ENCODE results near the gene STX8.

Gene STX8

DNA sequence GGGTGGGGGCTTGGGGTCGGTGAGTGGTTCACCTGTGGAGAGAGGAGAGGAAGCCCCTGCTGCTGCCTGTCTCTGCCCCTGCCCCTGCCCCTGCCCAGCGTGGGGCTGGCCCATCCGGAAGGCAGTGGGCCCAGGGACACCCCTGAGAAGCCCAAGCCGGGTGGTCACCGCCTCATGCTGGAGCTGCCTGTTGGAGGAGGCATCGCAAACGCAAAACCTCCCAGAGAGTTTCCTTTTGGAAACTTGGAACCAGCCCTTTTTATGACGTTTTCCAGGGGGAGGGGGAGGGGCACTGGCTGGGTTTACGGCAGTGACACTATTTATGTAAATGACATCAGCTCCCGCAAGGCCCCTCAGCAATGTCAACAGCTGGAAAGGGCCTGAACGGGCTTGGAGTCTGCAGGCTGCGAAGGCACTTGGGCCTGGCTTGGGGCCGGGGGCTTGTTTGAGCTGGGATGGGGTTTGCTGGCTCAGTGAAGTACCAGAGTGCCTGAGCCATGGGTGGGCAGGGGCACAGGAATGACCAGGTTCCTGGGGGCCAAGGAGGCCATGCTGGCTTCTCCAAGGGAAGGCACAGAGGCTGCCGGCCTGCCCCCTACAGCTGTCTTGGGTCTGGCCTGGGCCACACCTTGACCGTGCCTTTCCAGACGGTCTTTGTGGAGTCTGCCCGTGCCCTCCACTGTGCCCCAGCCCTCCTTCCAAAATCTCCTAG lies 334.8 kb downstream of the STX8 start:
- no peaks in the 10 kb centered on the region for H3K4me1 ChIP-seq
- DNase-seq = no peak
- no peaks in the 10 kb centered on the region for H3K36me3 ChIP-seq
- H3K27me3 ChIP-seq = no peaks in the 10 kb centered on the region
- no peak overlapping the region for H3K4me3 ChIP-seq (ENCODE audit: low read depth, low read length)
- no peaks in the 10 kb centered on the region for H3K9me3 ChIP-seq
- TF ChIP-seq, protein P1, sequence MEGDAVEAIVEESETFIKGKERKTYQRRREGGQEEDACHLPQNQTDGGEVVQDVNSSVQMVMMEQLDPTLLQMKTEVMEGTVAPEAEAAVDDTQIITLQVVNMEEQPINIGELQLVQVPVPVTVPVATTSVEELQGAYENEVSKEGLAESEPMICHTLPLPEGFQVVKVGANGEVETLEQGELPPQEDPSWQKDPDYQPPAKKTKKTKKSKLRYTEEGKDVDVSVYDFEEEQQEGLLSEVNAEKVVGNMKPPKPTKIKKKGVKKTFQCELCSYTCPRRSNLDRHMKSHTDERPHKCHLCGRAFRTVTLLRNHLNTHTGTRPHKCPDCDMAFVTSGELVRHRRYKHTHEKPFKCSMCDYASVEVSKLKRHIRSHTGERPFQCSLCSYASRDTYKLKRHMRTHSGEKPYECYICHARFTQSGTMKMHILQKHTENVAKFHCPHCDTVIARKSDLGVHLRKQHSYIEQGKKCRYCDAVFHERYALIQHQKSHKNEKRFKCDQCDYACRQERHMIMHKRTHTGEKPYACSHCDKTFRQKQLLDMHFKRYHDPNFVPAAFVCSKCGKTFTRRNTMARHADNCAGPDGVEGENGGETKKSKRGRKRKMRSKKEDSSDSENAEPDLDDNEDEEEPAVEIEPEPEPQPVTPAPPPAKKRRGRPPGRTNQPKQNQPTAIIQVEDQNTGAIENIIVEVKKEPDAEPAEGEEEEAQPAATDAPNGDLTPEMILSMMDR (IDR thresholded peaks at IDR 0.05; ENCODE audit: low read depth, low read length) = no peak

DNA sequence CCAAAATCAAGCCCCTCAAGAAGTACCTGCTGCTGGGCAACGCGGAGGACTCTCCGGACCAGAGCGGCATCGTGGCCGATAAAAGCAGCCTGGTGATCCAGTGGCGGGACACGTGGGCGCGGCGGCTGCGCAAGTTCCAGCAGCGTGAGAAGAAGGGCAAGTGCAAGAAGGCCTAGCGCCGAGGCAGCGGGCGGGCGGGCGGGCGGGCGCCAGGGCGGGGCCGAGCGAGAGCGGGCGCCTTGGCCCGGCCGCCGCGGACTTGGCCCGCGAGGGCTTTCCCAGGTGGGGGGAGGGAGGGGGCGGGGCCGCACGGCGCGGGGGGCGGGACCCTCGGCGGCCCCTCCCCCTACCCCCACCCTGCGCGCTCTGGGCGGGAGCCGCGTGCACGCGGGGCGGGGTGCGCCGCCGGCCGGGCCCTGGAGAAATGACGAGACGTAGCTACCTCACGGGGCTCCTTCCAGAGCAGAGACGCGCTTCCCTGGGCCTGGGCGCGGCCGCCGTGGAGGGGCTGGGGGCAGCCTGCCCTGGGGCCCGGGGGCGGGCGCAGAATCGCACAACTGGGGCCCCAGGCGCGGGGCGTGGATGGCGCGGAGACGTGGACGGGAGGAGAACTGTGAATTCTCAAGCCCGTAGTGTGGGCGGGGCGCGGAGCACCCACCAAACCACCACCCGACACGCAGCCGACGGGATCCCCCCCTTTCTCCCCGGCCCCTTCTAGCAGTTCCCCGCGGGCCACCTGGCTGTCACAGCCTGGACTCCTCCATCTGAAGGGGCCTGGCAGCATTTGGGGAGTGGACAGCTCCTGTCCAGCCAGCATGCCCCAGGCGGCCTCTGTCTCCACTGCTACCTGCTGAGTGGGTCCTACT lies 335.6 kb downstream of the STX8 start:
- H3K4me3 ChIP-seq (ENCODE audit: low read depth, low read length) = no peak overlapping the region
- H3K36me3 ChIP-seq = no peaks in the 10 kb centered on the region
- H3K9me3 ChIP-seq = no peaks in the 10 kb centered on the region
- peak; percentile 27 for DNase-seq
- no peaks in the 10 kb centered on the region for H3K4me1 ChIP-seq
- TF ChIP-seq, protein P1 (IDR thresholded peaks at IDR 0.05; ENCODE audit: low read depth, low read length) = no peak
- no peaks in the 10 kb centered on the region for H3K27me3 ChIP-seq

DNA sequence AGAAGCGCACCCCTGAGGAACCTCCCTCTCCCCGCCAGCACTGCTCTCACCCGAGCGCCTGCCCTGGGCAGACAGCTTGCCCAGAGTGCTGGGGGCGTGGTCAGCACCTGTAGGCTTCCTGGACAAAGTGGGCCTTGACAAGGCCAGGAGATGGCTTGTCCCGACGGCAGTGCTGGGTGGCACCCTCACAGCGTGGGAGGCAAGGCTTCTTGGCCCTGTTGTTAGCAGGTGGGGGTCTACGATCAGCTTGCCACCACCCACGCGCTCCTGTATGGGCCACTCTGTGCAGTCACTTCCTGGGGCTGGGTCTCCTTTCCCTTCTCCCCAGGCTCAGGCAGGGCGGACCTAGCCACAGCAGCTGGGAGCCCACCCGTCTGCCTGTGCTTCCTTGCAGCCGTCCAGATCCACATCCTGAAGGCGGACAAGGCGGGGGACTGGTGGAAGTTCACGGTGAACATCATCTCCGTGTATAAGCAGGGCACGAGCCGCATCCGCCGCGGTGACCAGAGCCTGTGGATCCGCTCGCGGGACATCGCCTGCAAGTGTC lies 336.3 kb downstream of the STX8 start:
- DNase-seq = no peak
- TF ChIP-seq, protein P1 (IDR thresholded peaks at IDR 0.05; ENCODE audit: low read depth, low read length) = no peak
- H3K36me3 ChIP-seq = no peaks in the 10 kb centered on the region
- H3K4me1 ChIP-seq = no peaks in the 10 kb centered on the region
- H3K9me3 ChIP-seq = no peaks in the 10 kb centered on the region
- H3K27me3 ChIP-seq = no peaks in the 10 kb centered on the region
- H3K4me3 ChIP-seq (ENCODE audit: low read depth, low read length) = no peak overlapping the region

DNA sequence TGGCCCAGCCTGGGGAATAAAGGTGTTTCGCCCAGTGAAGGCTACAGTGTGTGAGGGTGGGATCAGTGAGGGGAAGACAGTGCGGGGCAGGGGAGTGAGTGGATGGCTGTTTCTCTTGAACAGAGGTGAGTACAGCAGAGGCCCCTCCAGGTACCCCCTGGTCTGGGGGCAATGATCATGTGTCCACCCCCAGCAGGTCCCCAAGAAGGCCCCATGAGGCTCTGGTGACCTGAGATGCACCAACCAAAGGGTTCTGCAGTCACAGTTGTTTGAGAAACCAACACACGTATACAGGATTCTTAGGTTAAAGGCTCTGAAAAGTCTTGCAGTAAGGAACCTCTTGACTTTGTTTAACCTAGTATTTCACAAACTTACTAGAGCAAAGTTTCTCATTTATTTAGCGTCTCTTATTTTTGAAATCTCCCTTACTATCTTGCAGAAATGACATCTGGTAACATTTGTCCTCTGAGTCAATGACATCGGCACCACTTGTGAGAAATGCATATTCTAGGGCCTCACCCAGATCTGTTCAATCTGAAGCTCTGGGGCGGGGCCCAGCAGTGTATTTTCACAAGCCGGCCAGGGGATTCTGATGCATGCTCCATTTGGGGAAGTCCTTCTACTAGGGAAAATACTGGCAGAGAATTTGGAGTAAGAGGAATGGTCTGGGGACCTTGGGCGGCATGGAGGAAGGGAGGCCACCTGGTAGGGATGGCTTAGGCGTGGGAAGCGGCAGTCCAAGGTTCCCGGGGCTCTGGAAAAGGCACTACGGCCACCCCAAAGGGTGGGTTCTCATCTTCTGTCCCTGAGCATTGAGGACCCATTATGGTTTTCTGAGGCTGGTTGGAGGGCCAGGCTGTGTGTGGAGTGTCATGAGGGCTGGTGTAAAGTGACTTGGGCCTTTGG lies 337.0 kb downstream of the STX8 start:
- Histone ChIP-seq H3K27me3 (no peaks in the 10 kb centered on the region), H3K9me3 (no peaks in the 10 kb centered on the region), H3K36me3 (no peaks in the 10 kb centered on the region), H3K4me1 (no peaks in the 10 kb centered on the region), H3K4me3 (ENCODE audit: low read depth, low read length) (no peak overlapping the region)
- TF ChIP-seq, protein P1 (IDR thresholded peaks at IDR 0.05; ENCODE audit: low read depth, low read length) = no peak
- DNase-seq = no peak

DNA sequence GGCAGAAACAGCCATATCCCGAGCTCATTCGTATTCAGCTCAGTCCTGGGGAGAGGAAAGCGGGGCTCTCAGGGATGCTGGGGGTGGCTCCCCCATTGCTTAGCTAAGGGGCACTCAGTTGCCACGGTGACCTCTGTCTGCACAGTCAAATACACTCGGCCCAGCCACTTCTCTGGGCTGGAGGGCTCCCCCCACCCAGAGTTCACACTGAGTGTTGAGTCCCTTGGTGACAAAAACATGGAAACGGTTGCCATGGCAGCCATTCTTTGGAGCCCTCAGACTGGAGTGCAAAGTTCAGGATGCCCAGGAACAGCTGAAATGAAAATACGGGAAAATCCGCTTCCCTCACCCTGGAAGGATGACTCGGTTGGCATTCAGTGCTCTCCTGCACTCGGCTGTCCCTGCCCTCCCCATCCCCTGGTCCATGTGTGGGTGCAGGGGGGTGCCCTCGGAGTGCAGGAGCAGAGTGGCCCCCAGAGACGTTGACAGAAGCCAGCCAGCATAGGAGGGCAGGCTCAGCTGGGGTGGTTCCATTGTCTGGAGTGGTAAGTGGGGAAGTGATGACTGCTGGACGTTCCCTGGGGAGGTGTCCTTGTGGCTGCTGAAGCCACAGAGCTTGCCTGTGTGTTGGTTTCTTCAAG lies 337.8 kb downstream of the STX8 start:
- Histone ChIP-seq H3K27me3 (no peaks in the 10 kb centered on the region), H3K36me3 (no peaks in the 10 kb centered on the region), H3K9me3 (no peaks in the 10 kb centered on the region), H3K4me3 (ENCODE audit: low read depth, low read length) (no peak overlapping the region), H3K4me1 (no peaks in the 10 kb centered on the region)
- TF ChIP-seq, protein P1 (IDR thresholded peaks at IDR 0.05; ENCODE audit: low read depth, low read length) = no peak
- no peak for DNase-seq
